Body of pancreas (tissue), 4 donors: Measurements from ENCODE around the gene ZBTB20. TPM values are rescaled to one million over a fixed set of nuclear protein-coding genes. Genes with fewer than 3 reads are reported as not detected.

Source experiments
- ATAC-seq: fragments of 150-250 bp; one replicate; pipeline ENCODE4 v1.9.1; 2016
- DNase-seq, 4 donors: peaks; one replicate each; pipeline ENCODE4 v3.0.0-alpha.2; 2019
- H3K27ac ChIP-seq, 4 donors: fragments of 200-600 bp; sonication (generic); 1 replicate in 3 of 4; 2 replicates in 1 of 4; pipeline versions ENCODE4 v1.5.1 to v1.6.1; 2016 to 2019; ENCODE audit warnings: mild to moderate bottlenecking in 1 of 4, mixed read lengths in 1 of 4, moderate library complexity in 1 of 4
- H3K27me3 ChIP-seq, 2 donors: fragments of 200-600 bp; sonication (generic); one replicate each; pipeline ENCODE4 v1.6.0; 2016; ENCODE audit warnings: mild to moderate bottlenecking in 1 of 2
- H3K36me3 ChIP-seq, 2 donors: fragments of 200-600 bp; sonication (generic); replicated peaks in 1 of 2; 2 replicates each; pipeline ENCODE4 v1.5.1; 2016; ENCODE audit warnings: low read depth in 2 of 2; ENCODE audit not compliant: insufficient read depth in 1 of 2
- H3K4me1 ChIP-seq: fragments of 200-600 bp; sonication (generic); one replicate; pipeline ENCODE4 v1.6.0; 2016
- H3K4me3 ChIP-seq, 2 donors: fragments of 200-600 bp; sonication (generic); 1 replicate in 1 of 2; 2 replicates in 1 of 2; pipeline ENCODE4 v1.5.1; 2016 to 2019
- H3K9me3 ChIP-seq, 3 donors: fragments of 200-600 bp; sonication (generic); 1 replicate in 2 of 3; 2 replicates in 1 of 3; pipeline ENCODE4 v1.5.1; 2016
- CTCF ChIP-seq, 7 experiments: fragments of 450-650 bp in 4 of 7; fragments of 200-600 bp in 3 of 7; sonication (generic) in 3 of 7; IDR thresholded peaks; one replicate each; pipeline ENCODE4 v1.5.1; 2016 to 2019; ENCODE audit warnings: antibody characterized with exemption in 7 of 7
- POLR2A ChIP-seq, 3 donors: fragments of 450-650 bp; IDR thresholded peaks; one replicate each; pipeline ENCODE4 v1.6.1; 2016; ENCODE audit warnings: antibody characterized with exemption in 3 of 3, mild to moderate bottlenecking in 2 of 3
- WGBS, 2 donors: methylation state at CpG; one replicate each; pipeline ENCODE4 v1.1.5; 2017; 5-methylcytosine and 5-hydroxymethylcytosine counted together
- intact Hi-C: fragments of 100-400 bp; cut with DNase I; formaldehyde crosslinking; loops from one replicate; pipeline ENCODE4 v1.15.1; 2023
- total RNA-seq, 2 donors: library from RNA; depleted of rRNA; stranded (reverse); fragments of >200 nt; gene quantifications; one replicate each; pipeline ENCODE4 v1.1.0, GENCODE V29; 2016

The ZBTB20 gene
- total RNA-seq, 2 donors from 2014 or later, result 48.3 to 77.1 TPM

- no peak for TF ChIP-seq POLR2A (IDR thresholded peaks at IDR 0.05)
- no peak for TF ChIP-seq CTCF (IDR thresholded peaks at IDR 0.05)
- intact Hi-C loops, result no loop called here
- Histone ChIP-seq H3K4me1 (no peaks in the 10 kb centered on the region), H3K27me3 (no peaks in the 10 kb centered on the region), H3K4me3 (no peak overlapping the region), H3K27ac (no peak overlapping the region), H3K9me3 (no peaks in the 10 kb centered on the region), H3K36me3 (no peaks in the 10 kb centered on the region)
- ATAC-seq (no peak), DNase-seq (no peak)
- 91 to 92% methylated on average over 4 of the region's 4 CpGs for WGBS, 2 donors
Measured at GRCh38 chr3:115161168-115161834, 14.2 kb upstream of the ZBTB20 start.

- 86 to 91% methylated on average over 1 of the region's 1 CpG for WGBS, 2 donors
- H3K36me3 ChIP-seq, result no peaks in the 10 kb centered on the region
- H3K4me3 ChIP-seq, result no peak overlapping the region
- TF ChIP-seq POLR2A (IDR thresholded peaks at IDR 0.05) (no peak), CTCF (IDR thresholded peaks at IDR 0.05) (no peak)
- intact Hi-C loops, result no loop called here
- H3K9me3 ChIP-seq, result no peaks in the 10 kb centered on the region
- no peak for ATAC-seq
- no peaks in the 10 kb centered on the region for H3K4me1 ChIP-seq
- H3K27ac ChIP-seq, result no peak overlapping the region
- H3K27me3 ChIP-seq, result no peaks in the 10 kb centered on the region
- no peak for DNase-seq
Measured at GRCh38 chr3:115160295-115160694, 13.2 kb upstream of the ZBTB20 start.

GRCh38 chr3:115156046-115156654 is 9.1 kb upstream of the ZBTB20 start:
- Histone ChIP-seq H3K4me1 (no peaks in the 10 kb centered on the region), H3K4me3 (no peak overlapping the region), H3K27ac (no peak overlapping the region), H3K36me3 (no peaks in the 10 kb centered on the region), H3K9me3 (no peaks in the 10 kb centered on the region), H3K27me3 (no peaks in the 10 kb centered on the region)
- 45 to 71% methylated on average over 4 of the region's 4 CpGs for WGBS, 2 donors
- ATAC-seq (no peak), DNase-seq (no peak)
- intact Hi-C loops, result no loop called here
- TF ChIP-seq POLR2A (IDR thresholded peaks at IDR 0.05) (no peak), CTCF (IDR thresholded peaks at IDR 0.05) (no peak)

- ATAC-seq (no peak), DNase-seq (no peak)
- 45 to 51% methylated on average over 3 of the region's 3 CpGs for WGBS, 2 donors
- intact Hi-C loops, result no loop called here
- Histone ChIP-seq H3K27ac (no peak overlapping the region), H3K4me3 (no peak overlapping the region), H3K36me3 (no peaks in the 10 kb centered on the region), H3K27me3 (no peaks in the 10 kb centered on the region), H3K9me3 (no peaks in the 10 kb centered on the region), H3K4me1 (no peaks in the 10 kb centered on the region)
- TF ChIP-seq CTCF (IDR thresholded peaks at IDR 0.05) (no peak), POLR2A (IDR thresholded peaks at IDR 0.05) (no peak)
Measured at GRCh38 chr3:115154611-115155010, 7.5 kb upstream of the ZBTB20 start.

- WGBS, 2 donors, result 79 to 92% methylated on average over 2 of the region's 2 CpGs
- DNase-seq (no peak), ATAC-seq (no peak)
- no peak overlapping the region for H3K4me3 ChIP-seq
- H3K9me3 ChIP-seq, result no peaks in the 10 kb centered on the region
- H3K27ac ChIP-seq, result no peak overlapping the region
- intact Hi-C loops, result no loop called here
- H3K27me3 ChIP-seq, result no peaks in the 10 kb centered on the region
- H3K4me1 ChIP-seq, result peaks cover 8% of the 10 kb centered on the region
- no peaks in the 10 kb centered on the region for H3K36me3 ChIP-seq
- TF ChIP-seq CTCF (IDR thresholded peaks at IDR 0.05) (no peak), POLR2A (IDR thresholded peaks at IDR 0.05) (no peak)
Measured at GRCh38 chr3:115151921-115152320, 4.8 kb upstream of the ZBTB20 start.
